NCI-H524 (cell line): ENCODE data around the gene ERCC6L.

Source experiments
- DNase-seq, 2 experiments: peaks; one replicate each; lab custom pipeline; 2025; lab: John Stamatoyannopoulos, UW

ERCC6L gene

GRCh38 chrX:72169008-72169728 lies 69.7 kb downstream of the ERCC6L start:
- no peak for DNase-seq

DNA sequence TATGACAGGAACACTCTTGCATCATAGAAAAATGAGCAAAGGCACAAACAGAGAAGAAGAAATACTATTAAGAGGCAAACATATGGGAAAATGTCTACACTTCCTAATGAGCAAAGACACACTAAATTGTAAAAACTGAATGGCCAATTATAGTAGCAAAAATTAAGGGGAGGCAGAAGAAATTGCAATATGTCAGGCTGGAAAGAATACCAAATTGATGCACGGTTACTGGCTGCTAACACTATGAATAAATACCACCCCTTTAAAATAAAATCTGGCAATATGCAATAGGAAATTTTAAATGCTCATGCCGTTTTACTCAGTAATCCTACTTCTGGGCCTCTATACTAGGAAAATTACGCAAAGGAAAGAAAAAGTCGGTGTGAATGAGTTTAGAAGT lies 73.3 kb downstream of the ERCC6L start:
- no peak for DNase-seq

DNA sequence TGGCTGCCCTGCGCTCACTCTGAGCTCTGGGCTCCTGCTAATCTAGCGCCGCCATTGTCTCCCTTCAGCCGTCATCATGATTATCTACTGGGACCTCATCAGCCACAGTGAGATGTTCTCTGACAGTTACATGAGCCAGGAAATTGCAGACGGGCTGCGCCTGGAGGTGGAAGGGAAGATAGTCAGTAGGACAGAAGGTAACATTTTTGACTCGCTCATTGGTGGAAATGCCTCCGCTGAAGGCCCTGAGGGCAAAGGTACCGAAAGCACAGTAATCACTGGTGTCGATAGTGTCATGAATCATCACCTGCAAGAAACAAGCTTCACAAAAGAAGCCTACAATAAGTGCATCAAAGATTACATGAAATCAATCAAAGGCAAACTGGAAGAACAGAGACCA lies 79.1 kb downstream of the ERCC6L start:
- DNase-seq = no peak

DNA sequence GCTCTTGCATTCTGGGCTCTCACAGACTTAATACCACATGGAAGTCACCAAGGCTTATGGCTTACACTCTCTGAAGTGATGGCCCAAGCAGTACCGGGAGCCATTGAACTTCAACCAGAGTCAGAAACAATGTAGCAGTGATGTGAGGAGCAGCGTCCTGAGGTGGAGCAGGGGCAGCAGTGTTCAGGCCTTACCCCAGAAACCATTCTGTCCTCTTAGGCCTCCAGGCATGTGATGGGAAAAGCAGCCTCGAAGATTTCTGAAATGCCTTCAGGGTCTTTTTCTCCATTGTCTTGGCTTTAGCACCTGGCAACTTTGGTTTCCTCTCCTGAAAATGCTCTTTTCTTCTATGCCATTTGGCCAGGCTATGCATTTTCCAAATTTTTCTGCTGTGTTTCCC lies 80.1 kb downstream of the ERCC6L start:
- DNase-seq = no peak
